NOMO-1 treated with dmso at 0.1 percent for 144 hours (cell line): ENCODE measurements around the gene KDM5B.
"Not testable (repeated sequence)": the region's sequence is repeated elsewhere in the genome, so short reads cannot be mapped to it uniquely, and the experiment has no call there.

ENCODE experiments used
- DNase-seq: peaks from one replicate; lab custom pipeline; 2025; ENCODE audit not compliant: unreplicated experiment; lab: John Stamatoyannopoulos, UW

The KDM5B gene

DNA sequence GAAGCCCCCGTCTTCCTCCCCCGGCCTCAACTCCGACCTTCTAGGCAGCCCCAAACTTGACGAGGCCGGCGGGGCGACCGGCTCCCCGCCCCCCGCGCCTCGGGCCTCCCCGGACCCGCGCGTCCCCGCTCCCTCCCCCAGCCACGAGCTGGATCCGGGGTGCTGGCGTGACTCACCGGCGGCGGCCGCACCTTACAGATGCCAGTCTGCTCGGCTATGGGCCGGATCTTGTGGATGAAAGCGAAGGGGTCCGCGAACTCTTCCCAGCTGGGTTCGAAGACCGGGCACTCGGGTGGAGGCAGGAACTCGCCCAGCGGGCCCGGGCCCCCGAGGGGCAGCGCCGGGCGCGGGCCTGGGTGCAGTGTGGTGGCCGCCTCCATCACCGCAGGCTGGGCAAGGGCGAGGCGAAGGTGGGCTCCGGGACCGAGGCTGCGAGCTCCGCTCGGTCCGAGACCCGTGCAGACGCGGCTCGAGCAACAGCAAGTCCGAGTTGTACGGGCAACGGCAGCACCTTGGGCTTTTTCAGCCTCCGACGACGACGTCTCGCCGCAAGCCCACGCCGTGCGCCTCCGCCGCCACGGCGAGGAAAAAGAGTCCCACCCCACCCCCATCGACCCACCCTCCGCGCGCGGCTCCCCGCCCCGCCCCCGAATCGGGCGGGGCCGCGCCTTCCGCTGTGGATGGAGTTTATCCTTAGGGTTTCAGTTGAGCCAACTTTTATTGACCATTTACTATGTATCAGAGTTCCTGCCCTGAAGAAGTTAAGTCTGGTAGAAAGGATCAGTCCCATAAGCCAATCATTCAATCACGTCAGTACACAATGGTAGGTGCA is at the start of gene KDM5B:
KDM5B (minus strand) TSS at position 496 of the 832 bp plus-strand sequence; CDS start at position 380, 116 bp downstream.
- no peak for DNase-seq

GRCh38 chr1:202857136-202857610 is 49.0 kb upstream of the KDM5B start:
- no peak for DNase-seq

DNA sequence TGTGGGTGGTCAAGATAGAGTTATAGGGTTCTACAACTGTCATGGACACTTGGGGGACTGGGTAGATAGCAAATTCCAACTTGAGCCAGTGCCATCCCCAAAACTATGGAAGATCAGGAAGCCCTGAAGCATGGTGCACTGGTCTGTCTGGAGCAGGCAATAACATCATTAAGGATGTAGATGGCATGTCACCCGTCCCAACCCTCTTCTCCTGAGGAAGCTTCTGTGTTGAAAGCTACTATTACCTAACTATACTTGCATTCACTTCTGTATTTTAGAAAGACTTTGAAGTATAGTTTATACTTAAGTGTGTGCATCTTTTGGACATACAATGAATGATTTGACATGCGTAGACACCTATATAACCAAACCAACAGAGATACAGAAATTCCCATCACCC is 47.8 kb upstream of the KDM5B start:
- no peak for DNase-seq

GRCh38 chr1:202854787-202855186 is 46.6 kb upstream of the KDM5B start:
- no peak for DNase-seq

- peak; percentile 40 for DNase-seq
Measured at GRCh38 chr1:202852163-202852904, 44.1 kb upstream of the KDM5B start.

- no peak for DNase-seq
Measured at GRCh38 chr1:202850593-202851362, 42.6 kb upstream of the KDM5B start.

- DNase-seq: no peak
Measured at GRCh38 chr1:202848191-202848542, 39.9 kb upstream of the KDM5B start.

- no peak for DNase-seq
Measured at GRCh38 chr1:202844935-202845334, 36.7 kb upstream of the KDM5B start.

- no peak for DNase-seq
Measured at GRCh38 chr1:202844259-202844658, 36.0 kb upstream of the KDM5B start.

DNA sequence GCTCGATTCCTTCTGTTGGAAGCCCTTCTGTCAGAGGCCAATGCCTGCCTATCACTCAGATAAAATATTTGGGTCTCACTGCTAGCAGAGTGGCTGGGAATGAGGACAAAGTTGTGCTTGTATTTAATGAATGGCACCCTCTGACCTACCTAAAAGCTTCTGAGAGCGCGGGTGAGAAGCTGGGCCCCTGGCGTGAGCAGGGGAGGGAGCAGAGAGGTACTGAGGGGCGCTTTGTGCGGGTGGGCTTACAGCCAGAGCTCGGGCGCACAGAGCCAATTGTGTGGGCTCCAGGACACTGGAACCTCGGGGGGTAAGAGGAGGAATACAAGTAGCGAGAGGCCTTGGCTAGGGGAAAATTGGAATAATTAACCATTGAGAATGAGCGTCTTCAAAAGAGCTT is 34.9 kb upstream of the KDM5B start:
- no peak for DNase-seq

- no peak for DNase-seq
Measured at GRCh38 chr1:202837746-202838262, 29.6 kb upstream of the KDM5B start.

DNA sequence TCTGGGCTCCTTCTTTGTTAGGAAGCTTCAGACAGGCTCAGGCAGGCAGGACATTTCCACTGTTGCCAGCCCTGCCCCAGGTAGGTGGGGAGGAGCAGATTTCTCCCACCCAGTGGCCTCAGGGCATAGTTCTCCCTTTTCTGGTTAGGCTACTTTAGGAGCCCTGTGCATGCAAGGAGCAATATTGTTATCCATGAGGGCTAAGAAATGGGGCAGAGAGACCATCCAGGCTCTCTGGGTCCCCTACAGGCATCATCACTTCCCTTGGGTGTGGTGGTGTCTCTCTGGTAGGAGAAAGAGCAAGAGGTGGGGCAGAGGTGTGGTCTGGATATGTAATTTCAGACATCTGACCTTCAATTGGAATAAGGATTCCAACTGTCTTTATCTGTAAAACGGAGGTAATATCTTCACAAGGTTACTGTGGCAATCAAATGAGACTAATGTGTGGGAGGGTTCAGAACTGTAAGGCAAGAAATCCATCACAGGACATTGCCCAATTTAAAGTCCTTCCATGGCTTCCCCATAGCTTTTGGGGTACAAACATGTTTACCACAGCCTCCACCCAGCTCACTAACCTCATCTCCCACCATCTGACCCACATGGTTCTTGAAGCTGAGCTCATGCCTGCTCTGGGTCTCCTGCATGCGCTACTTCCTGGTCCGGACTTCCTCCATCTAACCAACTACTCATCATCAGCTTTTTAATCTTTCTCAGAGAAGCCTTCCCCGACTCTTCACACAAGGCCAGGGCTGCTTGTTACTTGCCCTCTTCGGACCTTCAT is 28.6 kb upstream of the KDM5B start:
- DNase-seq: no peak

GRCh38 chr1:202835548-202836072 is 27.4 kb upstream of the KDM5B start:
- no peak for DNase-seq

DNA sequence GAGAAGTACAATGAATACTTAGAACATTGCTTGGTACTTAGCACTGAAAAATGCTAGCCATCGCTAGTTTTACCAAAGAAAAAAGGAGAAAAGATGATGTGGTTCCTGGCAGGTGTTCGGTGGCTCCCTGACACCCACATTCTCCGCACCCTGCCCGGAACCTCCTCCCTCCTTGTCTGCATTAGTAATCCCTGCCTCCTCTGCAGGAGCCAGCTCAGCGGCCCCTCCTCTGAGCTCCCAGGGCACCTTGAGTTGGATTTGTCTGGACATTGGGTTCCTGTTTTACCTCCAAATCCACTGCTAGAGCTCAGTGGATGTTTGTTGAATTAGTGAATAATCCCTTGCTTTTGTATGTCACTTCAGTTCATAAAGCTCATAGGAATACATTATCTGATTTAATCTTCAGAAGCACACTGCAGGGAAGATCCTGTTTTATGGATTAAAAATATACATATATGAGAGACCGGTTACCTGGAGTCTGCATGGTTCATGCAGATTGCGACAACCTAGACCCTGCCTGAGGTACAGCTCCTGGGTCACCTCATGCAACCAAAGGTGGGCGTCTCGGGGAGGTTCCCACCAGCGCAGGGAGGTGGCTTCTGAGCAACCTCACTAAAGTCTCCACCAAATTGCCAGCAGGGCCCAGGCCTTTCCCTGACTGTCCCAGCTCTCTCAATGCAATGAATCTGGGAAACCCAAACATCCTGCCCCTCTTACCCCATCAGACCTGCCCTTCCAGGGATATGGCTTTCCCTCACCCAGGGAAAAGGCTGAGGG is 26.7 kb upstream of the KDM5B start:
- DNase-seq: no peak

DNA sequence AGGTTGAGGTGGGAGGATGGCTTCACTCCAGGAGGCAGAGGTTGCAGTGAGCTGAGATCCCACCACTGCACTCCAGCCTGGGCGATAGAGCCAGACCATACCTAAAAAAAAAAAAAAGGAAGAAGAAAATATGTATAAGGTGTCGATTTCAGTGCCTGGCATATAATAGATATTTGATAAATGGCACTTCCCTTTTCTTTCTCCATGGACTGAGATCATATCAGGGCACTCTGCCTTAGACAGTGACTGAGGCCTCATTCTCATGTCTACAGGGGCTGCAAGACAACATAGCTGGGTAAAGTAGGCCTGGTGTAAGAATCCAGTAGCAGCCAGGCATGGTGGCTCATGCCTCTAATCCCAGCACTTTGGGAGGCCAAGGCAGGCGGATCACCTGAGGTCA is 23.7 kb upstream of the KDM5B start:
- no peak for DNase-seq

DNA sequence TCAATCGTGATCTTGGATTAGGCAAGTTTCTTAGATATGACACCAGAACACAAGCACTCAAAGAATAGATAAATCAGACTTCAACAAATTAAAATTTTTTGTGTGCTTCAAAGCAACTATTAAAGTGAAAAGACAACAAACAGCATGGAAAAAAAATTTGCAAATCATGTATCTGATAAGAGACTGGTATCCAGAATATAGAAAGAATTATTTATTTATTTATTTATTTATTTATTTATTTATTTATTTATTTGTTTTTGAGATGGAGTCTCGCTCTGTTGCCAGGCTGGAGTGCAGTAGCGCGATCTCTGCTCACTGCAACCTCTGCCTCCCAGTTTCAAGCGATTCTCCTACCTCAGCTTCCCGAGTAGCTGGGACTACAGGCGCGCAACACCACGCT is 21.0 kb upstream of the KDM5B start:
- not testable (repeated sequence) for DNase-seq

DNA sequence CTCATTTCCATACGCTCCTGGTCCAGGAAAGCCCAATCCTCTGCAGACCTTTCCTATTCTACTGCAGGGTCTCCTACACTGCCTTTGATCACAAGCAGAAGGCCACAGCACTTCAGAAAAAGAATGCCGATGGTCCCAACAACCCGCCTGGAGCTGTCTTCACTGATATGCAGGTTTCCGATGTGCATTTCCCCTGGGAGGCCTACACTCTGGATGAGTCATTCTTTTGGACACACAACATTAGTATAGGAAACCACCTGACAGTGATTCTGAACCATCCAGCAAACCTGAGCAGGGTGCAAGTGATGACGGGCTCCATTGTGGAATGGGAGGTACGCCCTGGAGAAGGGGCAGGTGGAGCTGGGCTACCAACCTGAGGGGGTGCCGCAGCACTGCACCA is 17.5 kb upstream of the KDM5B start:
- DNase-seq: no peak

GRCh38 chr1:202821467-202821866 is 13.2 kb upstream of the KDM5B start:
- no peak for DNase-seq

DNA sequence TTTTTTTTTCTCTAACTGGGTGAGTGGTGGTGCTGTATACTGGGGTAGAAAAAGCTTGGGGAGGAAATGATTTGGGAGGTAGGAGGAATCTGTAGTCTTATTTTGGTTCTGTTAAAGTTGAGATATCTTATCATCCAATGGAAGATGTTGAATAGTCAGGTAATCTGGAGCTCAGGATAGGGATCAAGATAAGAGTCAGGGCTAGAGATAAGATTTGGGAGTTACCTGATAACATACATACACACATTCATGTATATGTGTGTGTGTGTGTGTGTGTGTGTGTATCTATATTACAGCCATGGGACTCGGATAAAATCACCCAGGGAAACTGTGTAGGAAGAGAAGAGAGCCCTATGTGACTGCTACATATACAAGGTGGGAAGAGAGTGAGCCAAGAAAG is 10.6 kb upstream of the KDM5B start:
- DNase-seq: no peak

GRCh38 chr1:202815120-202815519 is 6.9 kb upstream of the KDM5B start:
- DNase-seq: no peak
